ENCODE measurements around the gene RPL13. TPM values are rescaled to one million over a fixed set of nuclear protein-coding genes. Genes with fewer than 3 reads are reported as not detected.

The RPL13 gene
- total RNA-seq, 1 experiment from 2014 or later = 2,157 TPM

GRCh38 chr16:89606006-89606405 lies 45.5 kb downstream of the RPL13 start:
- H3K9me3 ChIP-seq (ENCODE audit: control insufficient read depth, low read depth, low read length) = no peaks in the 10 kb centered on the region
- no peak overlapping the region for H3K27ac ChIP-seq (ENCODE audit: insufficient read length, low read depth, low read length)
- H3K4me2 ChIP-seq (ENCODE audit: insufficient read depth, insufficient read length, low read length) = no peak overlapping the region
- no peaks in the 10 kb centered on the region for H3K79me2 ChIP-seq (ENCODE audit: insufficient read depth, low read length)
- H2BK15ac ChIP-seq (ENCODE audit: low read depth, low read length) = no peak overlapping the region
- no peak overlapping the region for H4K91ac ChIP-seq (ENCODE audit: insufficient read length, low read depth, low read length)
- no peaks in the 10 kb centered on the region for H3K27me3 ChIP-seq (ENCODE audit: insufficient read depth, low read length)
- H3K14ac ChIP-seq (ENCODE audit: insufficient read depth, low read length) = no peak overlapping the region
- peaks cover 7% of the 10 kb centered on the region for H3K27me3 Mint-ChIP-seq (ENCODE audit: low read depth)
- no peak for DNase-seq
- H2BK120ac ChIP-seq (ENCODE audit: low read depth, low read length, poor library complexity, severe bottlenecking) = no peak overlapping the region
- no peaks in the 10 kb centered on the region for H4K20me1 ChIP-seq (ENCODE audit: control insufficient read depth, insufficient read depth, insufficient read length)
- no peak overlapping the region for H3K4me3 Mint-ChIP-seq
- H2BK5ac ChIP-seq (ENCODE audit: insufficient read length, low read length) = no peak overlapping the region
- no peak overlapping the region for H2BK20ac ChIP-seq (ENCODE audit: low read depth, low read length, poor library complexity, severe bottlenecking)
- no peaks in the 10 kb centered on the region for H3K36me3 Mint-ChIP-seq (ENCODE audit: insufficient read depth in 1 of 3, low read depth in 3 of 3)
- H3K56ac ChIP-seq (ENCODE audit: insufficient read length, low read depth, low read length) = no peak overlapping the region
- H3K79me1 ChIP-seq (ENCODE audit: insufficient read depth, low read depth, low read length, poor library complexity, severe bottlenecking) = no peaks in the 10 kb centered on the region
- H3K4me1 ChIP-seq (ENCODE audit: insufficient read depth, low read length) = no peaks in the 10 kb centered on the region; the same call in 1 of the 2 replicates
- no peak overlapping the region for H3K18ac ChIP-seq (ENCODE audit: insufficient read length, low read depth, low read length)
- no peak overlapping the region for H3K4ac ChIP-seq (ENCODE audit: low read depth, low read length)
- H3K27ac Mint-ChIP-seq = no peak overlapping the region; a peak in 1 of 7 replicates
- H3K4me1 Mint-ChIP-seq = peaks cover 5 to 8% of the 10 kb centered on the region in 2 experiments
- H3K23me2 ChIP-seq (ENCODE audit: insufficient read length, low read depth, low read length, poor library complexity, severe bottlenecking) = peaks cover 2% of the 10 kb centered on the region
- TF ChIP-seq CTCF (conservative IDR thresholded peaks at IDR 0.05) = no peak
- no peak overlapping the region for H3K23ac ChIP-seq (ENCODE audit: insufficient read length, low read depth, low read length)
- no peak overlapping the region for H2AK5ac ChIP-seq (ENCODE audit: insufficient read length, low read length)
- H3K9me3 Mint-ChIP-seq = no peaks in the 10 kb centered on the region
- no peak overlapping the region for H4K8ac ChIP-seq (replicated peaks; ENCODE audit: insufficient read length, low read depth, low read length)
- H2BK12ac ChIP-seq (ENCODE audit: insufficient read length, low read depth, low read length) = no peak overlapping the region
- no peak overlapping the region for H3T11ph ChIP-seq (ENCODE audit: low read length)
- no peak overlapping the region for H2AFZ ChIP-seq (ENCODE audit: low read length)
- WGBS (ENCODE audit: extremely low coverage, insufficient read length, low lambda C conversion rate) = no CpG with 5 or more reads among the region's 9 CpGs
- H4K5ac ChIP-seq (ENCODE audit: insufficient read length, low read depth, low read length) = no peak overlapping the region
- H3K9ac ChIP-seq (ENCODE audit: extremely low read depth, insufficient read length, low read length) = no peak overlapping the region
